ENCODE results near the gene GNAT3.

The GNAT3 gene

DNA sequence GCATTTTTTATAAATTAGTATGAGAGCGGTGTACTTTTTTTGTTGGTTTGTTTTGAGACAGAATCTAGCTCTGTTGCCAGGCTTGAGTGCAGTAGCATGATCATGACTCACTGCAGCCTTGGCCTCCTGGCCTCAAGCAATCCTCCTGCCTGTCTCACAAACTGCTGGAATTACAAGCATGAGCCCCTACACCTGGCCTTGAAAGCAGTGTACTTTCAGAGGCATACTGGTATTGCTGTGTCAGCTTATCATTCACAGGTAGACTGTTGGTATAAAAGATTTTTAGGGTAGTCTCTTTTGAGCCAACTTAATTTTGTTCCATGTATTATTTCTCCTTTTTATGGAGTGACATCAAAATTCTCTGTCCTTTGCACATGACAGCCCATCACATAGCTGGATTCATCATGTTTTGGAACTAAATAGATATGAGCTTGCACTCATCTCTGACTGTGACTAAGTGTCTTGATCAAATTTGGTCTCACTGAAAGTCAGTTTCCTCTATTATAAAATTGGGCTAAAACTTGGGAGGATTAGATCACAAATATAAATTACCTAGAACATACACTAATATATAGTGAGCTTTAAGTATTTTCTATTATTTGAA, 12.4 kb downstream of the GNAT3 start:
- DNase-seq: peak; percentile 54 to 79

DNA sequence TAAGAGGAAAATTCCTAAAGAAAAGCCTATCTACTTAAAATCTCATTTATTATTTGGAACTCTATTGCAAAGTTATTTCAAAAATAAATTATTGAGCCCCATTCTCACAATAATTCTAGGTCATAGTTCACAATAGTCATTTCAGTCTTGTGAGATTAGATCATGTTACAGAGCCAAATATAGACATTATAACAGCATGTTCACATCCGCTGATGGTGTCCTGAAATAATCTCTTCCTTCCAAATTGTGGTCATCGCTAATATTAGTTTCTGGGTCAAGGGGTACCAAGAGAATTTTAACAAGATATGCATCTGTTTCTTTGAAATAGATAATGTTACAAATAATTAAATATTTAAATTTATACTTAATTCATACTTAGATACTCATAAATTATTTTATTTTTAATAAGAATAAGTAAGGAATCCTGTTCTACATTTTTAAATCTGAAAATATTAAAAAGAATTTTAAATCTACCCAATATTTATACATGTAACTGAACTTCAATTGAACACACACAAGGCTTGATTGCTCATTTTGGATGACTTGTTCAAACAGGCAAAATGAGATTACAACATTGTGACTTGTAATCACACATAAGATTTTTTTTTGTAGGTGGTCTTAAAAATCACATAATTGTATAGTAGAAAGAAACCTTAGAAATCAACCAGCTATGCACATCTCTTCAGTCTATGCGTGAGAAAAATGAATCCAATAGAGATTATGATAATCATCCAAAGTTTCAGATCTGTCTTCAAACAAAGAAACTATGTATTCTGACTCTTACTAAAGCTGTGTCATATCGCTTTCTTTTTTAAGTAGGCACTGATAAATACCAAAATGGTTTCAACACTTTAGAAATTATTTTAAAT, 13.1 kb downstream of the GNAT3 start:
- peak; percentile 40 to 48 for DNase-seq

DNA sequence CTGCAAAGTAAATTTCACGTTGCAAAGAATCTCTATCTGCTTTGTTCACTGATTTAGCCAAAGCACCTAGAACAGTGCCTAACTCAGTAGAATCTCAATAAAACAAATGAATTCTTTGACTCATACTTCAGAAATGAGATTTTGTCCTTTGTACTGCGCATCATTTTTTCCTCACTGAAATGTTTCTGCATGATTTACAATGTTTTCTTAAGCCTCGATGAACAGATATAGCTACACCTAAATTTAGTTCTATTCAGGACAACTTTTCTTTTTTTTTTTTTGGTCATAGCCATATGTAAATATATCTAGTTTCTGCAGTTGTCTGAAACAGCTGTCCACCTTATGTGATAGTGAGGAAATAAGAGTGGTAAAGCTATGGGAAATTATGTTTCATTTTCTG, 15.3 kb downstream of the GNAT3 start:
- no peak for DNase-seq

DNA sequence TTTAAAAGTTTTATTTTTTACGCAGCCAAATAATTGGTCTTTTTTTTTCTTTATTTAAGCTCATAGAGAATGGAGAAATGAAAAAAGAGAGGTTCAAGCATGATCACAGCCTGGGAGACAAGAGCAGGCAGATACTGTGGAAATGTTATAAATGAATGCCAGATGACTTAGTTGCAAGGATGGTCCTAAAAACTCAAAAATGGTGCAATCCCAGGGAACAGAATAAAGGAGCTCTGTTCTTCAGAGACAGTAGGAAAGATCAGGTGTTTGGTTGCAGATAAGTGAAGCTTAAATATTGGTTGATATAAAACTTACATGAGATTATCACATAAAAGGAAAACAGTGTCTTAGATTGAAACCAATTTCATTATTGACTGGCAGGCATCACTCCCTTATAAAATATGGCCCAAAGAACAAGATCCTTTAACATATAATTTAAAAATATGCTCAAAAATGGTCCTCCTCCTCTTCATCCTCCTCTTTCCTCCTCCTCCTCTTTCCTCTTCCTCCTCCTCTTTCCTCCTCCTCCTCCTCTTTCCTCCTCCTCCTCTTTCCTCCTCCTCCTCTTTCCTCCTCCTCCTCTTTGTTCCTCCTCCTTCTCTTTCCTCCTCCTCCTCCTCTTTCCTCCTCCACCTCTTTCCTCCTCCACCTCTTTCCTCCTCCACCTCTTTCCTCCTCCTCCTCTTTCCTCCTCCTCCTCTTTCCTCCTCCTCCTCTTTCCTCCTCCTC, 18.6 kb downstream of the GNAT3 start:
- DNase-seq: no peak

DNA sequence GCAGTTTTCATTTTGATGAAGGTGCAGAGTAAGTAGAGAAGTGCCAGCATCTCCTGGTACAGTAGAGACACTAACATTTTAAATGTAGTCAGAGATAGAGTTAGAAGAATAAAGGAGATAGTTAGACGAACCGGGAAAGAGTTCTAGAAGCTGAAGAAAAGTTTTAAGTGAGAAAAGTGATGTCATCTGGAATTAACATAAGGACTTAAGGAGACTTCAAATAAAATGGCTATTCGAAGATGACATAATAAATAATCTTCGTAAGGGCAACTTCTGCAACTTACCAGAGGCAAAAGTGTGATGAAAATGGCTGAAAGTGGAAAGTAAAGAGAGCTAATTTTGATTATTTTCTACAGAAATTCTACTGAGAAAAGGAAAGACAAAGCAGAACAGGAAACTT, 20.4 kb downstream of the GNAT3 start:
- DNase-seq: no peak

DNA sequence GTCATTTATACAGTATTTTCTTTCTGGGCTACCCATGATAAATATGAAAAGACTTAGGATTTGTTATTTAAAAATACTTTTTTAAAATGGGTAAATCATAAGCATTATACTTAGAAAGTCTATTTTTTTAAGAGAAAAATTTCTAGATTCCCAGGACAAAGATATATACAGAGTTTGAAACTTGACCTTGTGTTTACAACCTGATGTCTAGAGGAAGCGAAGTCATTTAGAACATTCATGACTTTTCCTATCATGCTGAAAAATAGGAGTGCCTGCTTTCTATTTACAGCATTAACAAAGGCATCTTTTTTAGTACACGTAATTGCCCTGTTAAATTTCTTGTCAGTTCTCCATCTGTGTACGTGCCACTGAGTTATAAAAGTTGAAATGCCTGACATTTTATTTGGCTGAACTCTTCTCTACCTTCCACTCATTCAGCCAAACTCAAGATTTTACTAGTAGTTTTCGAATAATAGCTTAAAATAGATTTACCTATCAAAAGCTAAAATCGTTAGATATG, 23.0 kb downstream of the GNAT3 start:
- DNase-seq: no peak

DNA sequence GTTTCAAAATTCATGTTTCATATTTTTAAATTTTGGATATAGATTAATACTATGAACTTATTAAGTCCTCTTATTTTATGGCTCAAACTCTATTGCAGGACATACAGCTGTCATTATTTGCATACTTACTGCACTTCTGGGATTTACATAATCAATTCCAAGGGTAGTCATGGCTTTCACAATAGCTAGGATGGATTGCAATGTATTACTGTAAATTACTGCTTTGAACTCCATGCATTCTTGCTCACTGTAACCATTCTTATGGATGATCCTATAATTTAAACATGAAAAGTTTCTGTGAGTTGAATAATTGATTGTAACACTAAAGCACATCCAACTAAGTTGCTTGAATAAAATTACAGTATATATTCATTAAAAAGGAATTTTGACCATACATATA, 23.5 kb downstream of the GNAT3 start:
- DNase-seq: peak in 1 of 2 donors; percentile 38

DNA sequence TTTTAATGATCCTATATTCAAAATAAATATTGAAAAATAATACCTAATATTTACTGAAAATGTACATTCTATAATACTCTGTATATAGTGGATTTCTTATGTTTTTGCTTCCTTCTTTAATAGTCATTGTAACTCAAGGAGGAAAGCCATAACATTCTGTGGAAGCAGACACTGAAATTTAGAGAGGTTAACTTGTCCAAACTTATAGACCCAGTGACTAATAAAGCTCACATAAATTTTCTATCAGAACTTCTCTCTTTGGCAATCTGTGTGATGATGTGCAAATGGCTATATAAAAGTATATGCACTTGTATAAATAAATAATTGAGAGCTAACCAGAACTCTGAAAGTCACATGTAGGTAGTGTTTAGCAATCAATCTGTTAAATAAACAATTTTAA, 26.1 kb downstream of the GNAT3 start:
- DNase-seq: no peak

DNA sequence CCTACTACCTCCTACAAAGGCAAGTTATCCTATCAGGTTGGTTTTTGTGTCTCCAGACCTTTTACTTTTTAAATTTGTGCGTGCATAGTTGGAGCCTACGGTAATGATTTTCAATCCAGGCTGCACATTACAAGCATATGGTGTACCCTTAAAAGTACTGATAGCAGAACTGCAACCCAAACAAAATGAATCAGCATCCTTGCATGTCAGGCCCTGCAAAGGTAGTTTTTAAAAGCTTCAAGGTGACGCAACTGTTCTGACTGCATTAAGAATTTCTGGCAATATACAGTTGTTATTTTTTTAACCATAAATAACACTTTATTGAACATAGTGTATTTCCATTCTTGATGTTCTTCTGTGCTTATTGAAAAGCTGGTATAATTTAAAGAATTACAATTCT, 28.9 kb downstream of the GNAT3 start:
- DNase-seq: no peak

DNA sequence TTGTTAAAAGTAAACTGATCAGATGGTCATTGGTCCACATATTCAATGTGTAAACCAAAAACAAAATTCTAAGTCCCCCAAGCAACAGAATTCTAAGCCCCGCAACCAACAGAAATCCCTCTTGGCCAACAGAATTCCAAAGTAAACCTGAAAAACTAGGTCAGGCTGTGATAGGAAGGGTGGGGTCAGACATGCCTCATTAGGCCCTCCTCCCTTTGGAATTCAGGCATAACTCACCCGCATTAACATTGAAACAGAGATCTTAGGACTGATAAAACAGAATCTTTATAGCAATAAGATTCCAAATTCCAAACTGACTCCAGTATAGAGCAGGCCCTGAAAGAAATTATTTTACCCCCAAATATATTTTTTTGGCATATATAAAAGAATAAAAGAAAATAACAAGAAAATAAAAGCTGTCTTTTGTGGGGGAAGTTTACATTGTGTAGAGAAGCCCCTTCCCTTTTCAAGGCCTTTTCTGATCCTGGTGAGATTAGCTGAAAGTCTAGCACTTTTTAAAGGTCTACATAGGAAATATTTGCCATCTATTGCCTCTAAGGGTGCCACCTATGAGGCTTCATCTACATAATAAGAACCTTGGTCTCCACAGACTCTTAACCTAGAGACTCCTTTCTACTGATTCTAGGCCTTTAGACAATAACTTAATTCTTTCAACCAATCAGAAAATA, 30.5 kb downstream of the GNAT3 start:
- no peak for DNase-seq

DNA sequence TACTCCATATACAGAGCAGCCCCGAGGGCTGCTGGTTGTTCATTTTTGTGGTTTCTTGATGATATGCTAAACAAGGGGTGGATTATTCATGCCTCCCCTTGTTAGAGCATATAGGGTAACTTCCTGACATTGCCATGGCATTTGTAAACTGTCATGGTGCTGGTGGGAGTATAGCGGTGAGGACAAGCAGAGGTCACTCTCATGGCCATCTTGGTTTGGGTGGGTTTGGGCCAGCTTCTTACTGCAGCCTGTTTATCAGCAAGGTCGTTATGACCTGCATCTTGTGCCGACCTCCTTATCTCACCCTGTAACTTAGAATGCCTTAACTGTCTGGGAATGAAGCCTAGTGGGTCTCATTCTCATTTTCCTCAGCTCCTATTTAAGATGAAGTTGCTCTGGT, 31.3 kb downstream of the GNAT3 start:
- DNase-seq: no peak

DNA sequence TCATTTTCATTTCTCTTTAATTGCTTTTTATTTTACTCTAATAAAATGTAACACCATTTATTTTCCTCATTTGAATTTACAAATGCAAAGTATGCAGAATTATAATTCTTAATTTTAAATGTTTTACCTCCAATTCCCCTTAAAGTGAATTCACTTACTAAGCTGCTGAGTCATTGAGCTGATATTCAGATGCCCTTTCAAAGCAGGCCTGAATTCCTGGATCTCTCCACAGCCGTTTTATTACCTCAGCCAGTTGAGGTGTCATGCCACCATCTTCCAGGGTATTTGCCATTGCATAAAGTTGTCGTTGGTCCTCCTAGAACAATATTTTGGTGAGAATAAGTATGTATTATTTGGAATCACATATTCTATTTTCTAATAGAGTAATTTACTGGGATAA, 33.2 kb downstream of the GNAT3 start:
- no peak for DNase-seq

DNA sequence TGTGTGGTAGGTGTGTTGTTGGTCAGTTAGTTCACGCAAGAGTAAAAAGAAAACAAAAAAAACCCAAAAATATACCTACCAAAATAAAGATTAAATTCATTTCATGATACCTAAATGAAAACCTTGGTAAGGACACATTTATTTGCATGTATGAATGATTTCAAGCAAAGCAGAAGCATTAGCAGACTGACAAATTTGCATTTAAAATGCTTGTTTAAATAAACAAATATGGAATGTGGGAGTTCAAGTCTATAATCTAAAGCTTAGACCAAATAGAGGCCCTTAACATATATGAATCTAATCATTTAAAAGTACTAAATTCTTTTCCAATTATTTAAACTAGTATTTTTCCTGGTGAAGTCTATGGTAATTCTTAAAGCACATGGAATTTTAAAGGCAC, 35.8 kb downstream of the GNAT3 start:
- DNase-seq: no peak

DNA sequence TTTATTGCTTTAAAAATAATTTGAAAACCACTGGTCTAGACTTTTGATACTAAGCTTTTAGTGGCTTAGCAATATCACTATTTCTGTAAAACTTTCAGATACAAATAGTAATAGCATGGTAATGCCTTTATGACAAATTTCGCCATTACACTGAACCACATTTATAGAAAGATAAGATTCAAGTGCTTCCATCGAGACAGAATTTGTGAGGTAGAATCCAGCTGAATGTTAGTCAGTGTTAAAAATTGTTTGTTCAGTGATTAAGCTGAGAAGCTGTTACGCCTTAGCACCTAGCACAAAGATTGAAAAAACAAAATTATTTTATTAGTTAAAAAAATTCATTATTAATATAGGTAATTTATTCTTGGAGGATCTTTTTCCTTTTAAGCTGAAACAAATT, 36.5 kb downstream of the GNAT3 start:
- no peak for DNase-seq

DNA sequence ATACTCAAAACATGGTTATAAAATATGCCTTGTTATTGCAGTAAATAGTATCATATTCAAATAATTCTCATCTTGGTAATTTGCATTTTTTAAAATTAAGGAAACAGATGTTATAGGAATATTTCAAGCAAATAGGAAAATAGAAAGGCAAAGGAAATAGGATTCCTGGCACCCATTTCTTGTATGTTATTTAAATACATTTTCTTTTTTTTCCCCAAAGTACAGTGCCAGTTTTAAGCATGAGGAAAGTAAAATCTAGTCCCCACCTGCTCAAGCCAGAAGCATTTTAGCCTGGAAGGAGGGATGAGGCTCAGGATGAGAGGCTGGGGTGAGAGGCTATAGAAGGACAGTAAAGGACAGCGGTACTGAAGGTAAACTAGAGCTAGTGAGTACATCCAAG, 38.1 kb downstream of the GNAT3 start:
- no peak for DNase-seq

DNA sequence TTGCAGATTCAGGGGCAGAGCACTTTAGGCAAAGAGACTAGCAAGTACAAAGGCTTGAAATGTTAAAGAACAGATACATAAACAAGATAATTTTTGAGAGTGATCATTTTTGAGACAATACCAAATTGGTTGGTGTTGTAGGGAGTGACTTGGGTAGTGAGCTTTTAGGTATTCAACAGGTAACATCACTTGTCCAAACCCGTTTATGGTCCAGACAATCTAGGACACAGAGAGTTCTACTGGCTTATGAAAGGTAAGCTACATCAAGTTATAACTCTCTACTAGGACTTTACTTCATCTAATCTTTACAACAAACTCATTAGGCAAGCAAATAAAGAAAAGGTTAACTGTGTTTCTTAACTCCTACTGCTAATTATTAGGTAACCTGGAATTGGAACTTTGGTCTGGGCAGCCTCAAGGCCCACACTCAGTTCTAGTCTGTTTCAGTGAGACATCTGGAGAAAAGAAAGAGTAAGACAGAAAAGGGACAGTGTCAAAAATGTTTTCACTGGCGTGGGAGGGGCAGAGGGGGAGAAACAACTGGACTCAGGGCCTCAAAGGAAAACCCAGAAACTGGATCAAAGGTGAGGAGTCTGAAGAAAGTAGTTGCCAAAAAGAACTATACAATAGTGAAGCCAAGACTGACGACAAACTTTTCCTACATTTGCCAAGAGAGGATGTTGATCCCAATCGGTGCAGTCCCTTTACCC, 39.2 kb downstream of the GNAT3 start:
- no peak for DNase-seq

DNA sequence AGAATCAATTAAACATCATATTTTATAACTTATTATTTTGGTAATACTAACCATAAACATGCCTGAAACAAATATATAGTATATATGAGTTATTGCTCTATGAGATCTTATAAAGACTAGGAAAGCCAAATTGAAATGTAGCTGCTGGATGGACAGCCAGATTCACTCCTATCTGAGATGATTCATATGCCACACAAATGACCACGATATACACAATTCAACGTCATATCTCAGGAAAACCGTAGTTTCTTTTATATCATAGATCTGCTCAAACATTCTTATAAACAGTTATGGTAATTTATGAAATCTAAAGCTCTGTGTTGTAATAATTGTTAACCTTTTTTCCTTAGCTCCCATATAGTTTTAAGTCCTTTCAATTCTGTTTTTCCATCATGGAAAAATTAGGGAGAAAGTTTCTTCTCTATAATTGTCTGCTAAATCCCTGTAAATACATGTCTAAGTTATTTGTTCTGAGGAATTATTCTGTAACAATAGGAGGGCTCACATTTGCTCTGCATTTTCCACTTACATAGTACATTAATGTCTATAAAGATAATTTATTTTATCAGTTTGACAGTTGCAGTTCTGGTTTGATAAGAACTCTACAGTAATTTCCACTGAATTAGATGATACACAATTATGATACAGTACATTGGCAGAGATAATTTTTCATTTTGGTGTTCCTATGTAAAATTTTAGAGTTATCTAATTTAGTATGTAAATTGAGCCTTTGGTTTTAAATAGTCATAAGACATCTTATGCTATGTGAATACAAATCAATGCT, 42.7 kb downstream of the GNAT3 start:
- DNase-seq: no peak

DNA sequence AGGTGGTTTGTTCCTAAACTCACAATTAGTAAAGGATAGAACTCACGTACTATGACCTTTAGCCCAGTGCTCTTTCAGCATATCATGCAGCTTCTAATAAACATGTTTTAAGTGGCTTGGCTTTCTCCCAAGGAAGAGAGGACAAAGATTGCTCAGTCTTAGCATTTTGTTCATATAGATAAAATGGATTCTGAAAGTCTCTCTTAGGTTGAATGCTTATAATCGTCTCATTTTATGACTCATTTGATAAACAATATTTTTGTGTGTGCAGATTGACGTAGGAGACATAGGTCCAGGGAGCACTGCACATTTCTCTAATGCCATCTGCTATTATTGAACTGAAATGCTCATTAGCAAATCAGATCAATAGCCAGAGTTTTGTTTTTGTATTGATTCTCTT, 44.8 kb downstream of the GNAT3 start:
- no peak for DNase-seq

DNA sequence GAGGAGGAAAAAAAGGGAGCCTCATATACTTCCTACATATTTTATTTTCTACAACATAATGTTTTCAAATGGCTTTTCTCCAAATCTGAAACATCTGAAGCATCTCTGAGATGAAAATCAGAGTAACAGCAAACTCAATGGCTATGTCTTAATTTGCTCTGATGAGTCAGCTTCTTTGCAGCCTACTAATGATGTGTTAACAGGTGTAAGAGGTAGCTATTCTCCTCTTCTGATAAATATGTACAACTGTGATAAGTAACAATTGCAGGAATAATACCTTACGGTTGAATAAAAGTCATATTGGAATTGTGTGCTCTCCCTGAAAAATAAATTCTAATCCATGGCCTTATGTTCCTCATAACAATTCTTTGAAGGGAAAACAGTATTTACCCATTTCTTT, 45.2 kb downstream of the GNAT3 start:
- no peak for DNase-seq

DNA sequence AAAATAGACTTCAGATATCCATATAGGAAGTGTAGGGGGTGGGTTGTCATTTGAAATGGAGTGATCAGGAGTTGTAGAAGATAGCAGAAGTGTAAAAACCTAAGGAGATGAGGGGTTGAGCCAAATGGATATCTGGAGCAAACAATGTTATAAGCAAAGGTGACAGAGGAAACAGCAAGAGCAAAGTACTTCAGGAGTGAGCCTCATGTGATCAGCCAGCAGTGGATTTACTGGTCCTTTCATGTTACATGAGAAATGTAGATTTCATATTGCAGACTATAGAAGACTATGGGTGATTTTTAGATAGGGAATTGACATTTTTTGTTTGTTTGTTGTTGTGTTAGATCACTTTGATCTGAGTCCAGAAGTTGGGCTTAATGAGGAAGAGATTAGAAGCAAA, 47.7 kb downstream of the GNAT3 start:
- DNase-seq: no peak

DNA sequence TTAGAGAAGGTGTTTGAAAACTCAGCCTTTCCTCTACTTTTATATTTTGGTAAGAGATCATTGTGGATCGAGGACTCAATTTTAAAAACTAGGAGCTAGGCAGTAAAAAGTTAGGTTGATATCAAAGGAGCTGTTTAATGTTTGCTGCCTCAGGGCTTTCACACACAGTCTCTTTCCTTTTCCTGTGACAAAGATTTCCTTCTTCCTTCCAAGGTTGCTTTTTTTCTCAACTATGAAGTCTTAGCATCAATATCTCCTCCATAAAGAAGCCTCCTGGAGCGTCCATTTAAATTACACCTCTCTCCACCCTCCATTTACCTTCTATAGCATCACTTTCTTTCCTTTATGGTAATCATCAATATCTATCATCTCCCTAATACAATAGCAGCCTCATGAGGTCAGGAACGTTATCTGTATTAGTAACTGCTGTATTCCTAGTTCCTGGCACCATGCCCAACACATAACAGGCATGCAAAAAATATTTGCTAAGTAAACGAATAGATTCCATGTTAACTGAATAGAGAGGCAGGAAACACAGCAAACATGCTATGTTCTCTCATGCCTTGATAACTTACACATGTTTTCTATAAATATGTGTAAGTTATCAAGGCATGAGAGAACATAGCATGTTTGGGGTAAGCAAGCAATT, 48.5 kb downstream of the GNAT3 start:
- DNase-seq: no peak
